Sigmoid colon (tissue), 7 donors: ENCODE results near the gene FGF19. TPM values are rescaled to one million over a fixed set of nuclear protein-coding genes. Genes with fewer than 3 reads are reported as not detected.

Experiments used
- DNase-seq: peaks from one replicate; pipeline ENCODE4 v3.0.0-alpha.2; 2019
- H3K27ac ChIP-seq, 4 donors: fragments of 200-600 bp; sonication (generic); one replicate each; pipeline ENCODE4 v1.5.1; 2016 to 2019; ENCODE audit warnings: mild to moderate bottlenecking in 1 of 4
- H3K27me3 ChIP-seq, 3 donors: fragments of 200-600 bp; sonication (generic); one replicate each; pipeline ENCODE4 v1.5.1; 2019; ENCODE audit warnings: mild to moderate bottlenecking in 1 of 3
- H3K36me3 ChIP-seq, 4 donors: fragments of 200-600 bp; sonication (generic); one replicate each; pipeline ENCODE4 v1.5.1; 2016 to 2019
- H3K4me1 ChIP-seq, 4 donors: fragments of 200-600 bp; sonication (generic); one replicate each; pipeline ENCODE4 v1.5.1; 2017 to 2019
- H3K4me3 ChIP-seq, 4 donors: fragments of 200-600 bp; sonication (generic); one replicate each; pipeline ENCODE4 v1.5.1; 2017 to 2019; ENCODE audit warnings: mild to moderate bottlenecking in 2 of 4, moderate library complexity in 1 of 4
- H3K9me3 ChIP-seq, 4 donors: fragments of 200-600 bp in 3 of 4; sonication (generic) in 3 of 4; one replicate each; pipeline versions ENCODE4 v1.5.1 to v1.6.1; 2013 to 2019
- CTCF ChIP-seq, 4 experiments: fragments of 450-650 bp in 3 of 4; fragments of 200-600 bp in 1 of 4; IDR thresholded peaks; one replicate each; pipeline ENCODE4 v1.5.1; 2016 to 2019; ENCODE audit warnings: antibody characterized with exemption in 4 of 4, mild to moderate bottlenecking in 3 of 4, moderate library complexity in 2 of 4
- EP300 ChIP-seq, 4 donors: sonication (generic); formaldehyde crosslinking; IDR thresholded peaks; one replicate each; pipeline ENCODE4 v1.6.1; 2017; ENCODE audit warnings: antibody characterized with exemption in 4 of 4
- POLR2A ChIP-seq, 2 donors: fragments of 450-650 bp; IDR thresholded peaks; one replicate each; pipeline ENCODE4 v1.6.1; 2016; ENCODE audit warnings: antibody characterized with exemption in 2 of 2, mild to moderate bottlenecking in 2 of 2, moderate library complexity in 2 of 2
- POLR2AphosphoS5 ChIP-seq, 4 donors: sonication (generic); formaldehyde crosslinking; IDR thresholded peaks; one replicate each; pipeline ENCODE4 v1.6.1; 2017; ENCODE audit warnings: antibody characterized with exemption in 4 of 4
- WGBS, 2 donors: extraction: QIAGEN DNeasy Blood & Tissue Kit; methylation state at CpG; one replicate each; pipeline ENCODE4 v1.1.7; 2013; 5-methylcytosine and 5-hydroxymethylcytosine counted together
- intact Hi-C: fragments of 100-400 bp; cut with DNase I; formaldehyde crosslinking; loops from one replicate; pipeline ENCODE4 v1.15.1; 2023
- polyA plus RNA-seq, 3 donors: library from polyadenylated mRNA; stranded (reverse); fragments of 200-250 nt; gene quantifications; one replicate each; pipeline ENCODE4 v1.2.3, GENCODE V29; 2013
- total RNA-seq, 4 donors: library from RNA; depleted of rRNA; stranded (reverse); fragments of >200 nt; gene quantifications; one replicate each; pipeline ENCODE4 v1.1.0, GENCODE V29; 2016
- donor health status: healthy with polysubstance abuse.
- donor health status: Bipolar disorder and iron deficiency.
- donor health status: healthy.

Gene FGF19
- total and polyA plus RNA-seq, 7 donors = not detected

GRCh38 chr11:69721745-69722144 lies 17.9 kb upstream of the FGF19 start:
- no peak for TF ChIP-seq EP300 (IDR thresholded peaks at IDR 0.05)
- no peak for TF ChIP-seq POLR2AphosphoS5 (IDR thresholded peaks at IDR 0.05)
- no peak for TF ChIP-seq CTCF (IDR thresholded peaks at IDR 0.05)
- TF ChIP-seq POLR2A (IDR thresholded peaks at IDR 0.05) = no peak
- no peak for DNase-seq
- Histone ChIP-seq H3K4me3 (no peak overlapping the region), H3K27ac (no peak overlapping the region), H3K4me1 (no peaks in the 10 kb centered on the region), H3K27me3 (peaks cover 10 to 78% (median 23%) of the 10 kb centered on the region in 3 donors), H3K36me3 (no peaks in the 10 kb centered on the region), H3K9me3 (no peaks in the 10 kb centered on the region)
- intact Hi-C loops = no loop called here
- WGBS, 2 donors = 10 to 34% methylated on average over 9 of the region's 9 CpGs

- intact Hi-C loops = no loop called here
- no peak for DNase-seq
- no peaks in the 10 kb centered on the region for H3K36me3 ChIP-seq
- 43 to 62% methylated on average over 14 of the region's 14 CpGs for WGBS, 2 donors
- no peak overlapping the region for H3K4me3 ChIP-seq
- no peak overlapping the region for H3K27ac ChIP-seq
- H3K9me3 ChIP-seq = no peaks in the 10 kb centered on the region
- TF ChIP-seq EP300 (IDR thresholded peaks at IDR 0.05) (no peak), CTCF (IDR thresholded peaks at IDR 0.05) (no peak), POLR2A (IDR thresholded peaks at IDR 0.05) (no peak), POLR2AphosphoS5 (IDR thresholded peaks at IDR 0.05) (no peak)
- no peaks in the 10 kb centered on the region for H3K4me1 ChIP-seq
- peaks cover 10 to 79% (median 23%) of the 10 kb centered on the region in 3 donors for H3K27me3 ChIP-seq
Measured at GRCh38 chr11:69721106-69721505, 17.3 kb upstream of the FGF19 start.

- WGBS, 2 donors = 77 to 84% methylated on average over 8 of the region's 8 CpGs
- DNase-seq = no peak
- TF ChIP-seq POLR2A (IDR thresholded peaks at IDR 0.05) (no peak), EP300 (IDR thresholded peaks at IDR 0.05) (no peak), POLR2AphosphoS5 (IDR thresholded peaks at IDR 0.05) (no peak), CTCF (IDR thresholded peaks at IDR 0.05) (no peak)
- peaks cover 10 to 69% (median 23%) of the 10 kb centered on the region in 3 donors for H3K27me3 ChIP-seq
- H3K9me3 ChIP-seq = no peaks in the 10 kb centered on the region
- intact Hi-C loops = no loop called here
- H3K36me3 ChIP-seq = no peaks in the 10 kb centered on the region
- H3K4me1 ChIP-seq = no peaks in the 10 kb centered on the region
- no peak overlapping the region for H3K4me3 ChIP-seq
- no peak overlapping the region for H3K27ac ChIP-seq
Measured at GRCh38 chr11:69718912-69719311, 15.1 kb upstream of the FGF19 start.

- no peaks in the 10 kb centered on the region for H3K4me1 ChIP-seq
- no peak for DNase-seq
- no peak overlapping the region for H3K4me3 ChIP-seq
- TF ChIP-seq POLR2AphosphoS5 (IDR thresholded peaks at IDR 0.05) = no peak
- no peak for TF ChIP-seq CTCF (IDR thresholded peaks at IDR 0.05)
- TF ChIP-seq EP300 (IDR thresholded peaks at IDR 0.05) = no peak
- TF ChIP-seq POLR2A (IDR thresholded peaks at IDR 0.05) = no peak
- no peak overlapping the region for H3K27ac ChIP-seq
- H3K9me3 ChIP-seq = no peaks in the 10 kb centered on the region
- no peaks in the 10 kb centered on the region for H3K36me3 ChIP-seq
- peaks cover 10 to 62% (median 23%) of the 10 kb centered on the region in 3 donors for H3K27me3 ChIP-seq
- intact Hi-C loops = no loop called here
- WGBS, 2 donors = 3 to 6% methylated on average over 13 of the region's 13 CpGs
Measured at GRCh38 chr11:69718147-69718546, 14.3 kb upstream of the FGF19 start.
